BE2C (cell line): ENCODE measurements around the gene TENM4.

Experiments
- DNase-seq: peaks from one replicate; pipeline ENCODE4 v3.0.0-alpha.2; 2020
- H3K27me3 ChIP-seq: fragments of 250-450 bp; sonication (Bioruptor Pico); 2 replicates; pipeline ENCODE4 v1.5.1; 2020; ENCODE audit warnings: mild to moderate bottlenecking
- H3K36me3 ChIP-seq: fragments of 250-450 bp; sonication (Bioruptor Pico); 2 replicates; pipeline ENCODE4 v1.5.1; 2020; ENCODE audit warnings: mild to moderate bottlenecking
- H3K4me1 ChIP-seq: fragments of 250-450 bp; sonication (Bioruptor Pico); 2 replicates; pipeline ENCODE4 v1.5.1; 2020
- H3K4me3 ChIP-seq: 2 replicates; pipeline ENCODE4 v1.5.1; 2011; ENCODE audit warnings: low read depth, low read length
- H3K9me3 ChIP-seq: fragments of 250-450 bp; sonication (Bioruptor Pico); 2 replicates; pipeline ENCODE4 v1.5.1; 2020
- TF ChIP-seq, protein P1 (sequence below): IDR thresholded peaks from 2 replicates; pipeline ENCODE4 v1.5.1; 2012; ENCODE audit warnings: mild to moderate bottlenecking, low read depth, low read length

TENM4 gene

GRCh38 chr11:78920329-78920728 is 520.5 kb downstream of the TENM4 start:
- Histone ChIP-seq H3K9me3 (no peaks in the 10 kb centered on the region), H3K36me3 (peaks cover 14% of the 10 kb centered on the region), H3K27me3 (no peaks in the 10 kb centered on the region), H3K4me1 (peaks cover 21% of the 10 kb centered on the region), H3K4me3 (peak overlapping the region; percentile 6; the same call in 1 of the 2 replicates)
- peak; percentile 44 for DNase-seq
- TF ChIP-seq, protein P1, sequence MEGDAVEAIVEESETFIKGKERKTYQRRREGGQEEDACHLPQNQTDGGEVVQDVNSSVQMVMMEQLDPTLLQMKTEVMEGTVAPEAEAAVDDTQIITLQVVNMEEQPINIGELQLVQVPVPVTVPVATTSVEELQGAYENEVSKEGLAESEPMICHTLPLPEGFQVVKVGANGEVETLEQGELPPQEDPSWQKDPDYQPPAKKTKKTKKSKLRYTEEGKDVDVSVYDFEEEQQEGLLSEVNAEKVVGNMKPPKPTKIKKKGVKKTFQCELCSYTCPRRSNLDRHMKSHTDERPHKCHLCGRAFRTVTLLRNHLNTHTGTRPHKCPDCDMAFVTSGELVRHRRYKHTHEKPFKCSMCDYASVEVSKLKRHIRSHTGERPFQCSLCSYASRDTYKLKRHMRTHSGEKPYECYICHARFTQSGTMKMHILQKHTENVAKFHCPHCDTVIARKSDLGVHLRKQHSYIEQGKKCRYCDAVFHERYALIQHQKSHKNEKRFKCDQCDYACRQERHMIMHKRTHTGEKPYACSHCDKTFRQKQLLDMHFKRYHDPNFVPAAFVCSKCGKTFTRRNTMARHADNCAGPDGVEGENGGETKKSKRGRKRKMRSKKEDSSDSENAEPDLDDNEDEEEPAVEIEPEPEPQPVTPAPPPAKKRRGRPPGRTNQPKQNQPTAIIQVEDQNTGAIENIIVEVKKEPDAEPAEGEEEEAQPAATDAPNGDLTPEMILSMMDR, result no peak

DNA sequence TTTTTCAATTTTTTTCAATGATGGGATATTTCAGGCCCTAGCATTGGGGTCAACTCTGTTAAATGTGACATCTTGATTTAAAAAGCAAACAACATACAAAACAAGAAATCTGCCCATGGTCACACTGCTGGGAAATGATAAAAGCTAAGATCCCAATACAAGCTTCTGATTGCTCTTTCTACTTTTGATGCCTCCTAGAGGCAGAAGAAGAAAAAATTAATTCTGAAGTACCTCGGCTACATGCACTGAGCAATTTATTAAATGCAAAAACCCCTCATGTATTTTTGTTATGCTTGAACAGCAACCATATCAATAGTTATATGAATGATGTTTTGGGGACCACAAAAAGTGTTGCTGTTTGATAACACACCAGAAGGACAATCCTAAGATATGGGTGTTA is 524.1 kb downstream of the TENM4 start:
- no peak overlapping the region for H3K4me3 ChIP-seq
- DNase-seq, result no peak
- H3K36me3 ChIP-seq, result no peaks in the 10 kb centered on the region
- H3K27me3 ChIP-seq, result no peaks in the 10 kb centered on the region
- H3K4me1 ChIP-seq, result peaks cover 22% of the 10 kb centered on the region
- TF ChIP-seq, protein P1, result no peak
- H3K9me3 ChIP-seq, result no peaks in the 10 kb centered on the region

DNA sequence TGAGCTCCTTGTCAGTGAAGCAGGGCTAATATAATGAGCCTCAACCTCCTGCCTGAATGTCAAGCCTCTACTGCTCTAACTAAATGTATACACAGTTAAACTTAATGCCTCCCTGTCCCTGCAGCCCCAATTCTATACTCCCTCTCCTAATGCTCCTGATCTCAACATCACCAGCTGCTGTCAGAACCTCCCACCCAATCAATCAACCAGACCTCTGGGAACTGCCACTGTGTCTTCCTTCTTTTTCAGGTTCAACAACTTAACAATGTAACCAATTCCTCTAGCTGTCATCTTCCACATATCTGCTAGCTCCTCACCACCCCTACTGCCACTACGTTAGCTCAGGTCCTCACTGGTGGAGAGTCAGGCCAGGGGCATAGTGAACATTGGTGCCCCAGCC is 526.3 kb downstream of the TENM4 start:
- H3K4me1 ChIP-seq, result peaks cover 28% of the 10 kb centered on the region
- no peak overlapping the region for H3K4me3 ChIP-seq
- TF ChIP-seq, protein P1, result no peak
- no peak for DNase-seq
- no peaks in the 10 kb centered on the region for H3K27me3 ChIP-seq
- no peaks in the 10 kb centered on the region for H3K9me3 ChIP-seq
- no peaks in the 10 kb centered on the region for H3K36me3 ChIP-seq

GRCh38 chr11:78912778-78913177 is 528.1 kb downstream of the TENM4 start:
- no peak overlapping the region for H3K4me3 ChIP-seq
- no peak for DNase-seq
- peaks cover 28% of the 10 kb centered on the region for H3K4me1 ChIP-seq
- no peaks in the 10 kb centered on the region for H3K9me3 ChIP-seq
- H3K36me3 ChIP-seq, result no peaks in the 10 kb centered on the region
- H3K27me3 ChIP-seq, result no peaks in the 10 kb centered on the region
- TF ChIP-seq, protein P1, result no peak

DNA sequence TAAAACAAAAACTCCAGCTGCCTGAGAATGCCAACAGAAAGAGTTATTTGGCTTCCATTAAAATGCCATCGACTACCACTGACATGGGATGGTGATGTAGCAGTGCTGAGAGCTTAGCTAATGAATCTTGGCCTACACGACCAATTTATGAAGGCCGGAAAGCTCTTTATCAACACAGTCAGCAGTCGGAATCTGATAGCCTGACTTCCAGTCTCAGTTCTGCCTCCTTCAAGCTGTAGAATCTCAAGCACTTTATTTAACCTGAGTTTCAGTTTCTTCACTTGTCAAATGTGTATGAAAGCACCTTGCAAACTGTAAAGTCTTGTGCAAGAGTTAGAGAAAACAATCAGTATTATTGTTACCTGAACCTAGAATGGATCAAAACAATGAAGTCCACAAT is 530.5 kb downstream of the TENM4 start:
- Histone ChIP-seq H3K4me3 (no peak overlapping the region), H3K4me1 (peaks cover 28% of the 10 kb centered on the region), H3K36me3 (0 out of 2 replicates have a peak, but pooled peaks cover 5% of the 10 kb centered on the region), H3K9me3 (no peaks in the 10 kb centered on the region), H3K27me3 (no peaks in the 10 kb centered on the region)
- TF ChIP-seq, protein P1, result no peak
- DNase-seq, result no peak

DNA sequence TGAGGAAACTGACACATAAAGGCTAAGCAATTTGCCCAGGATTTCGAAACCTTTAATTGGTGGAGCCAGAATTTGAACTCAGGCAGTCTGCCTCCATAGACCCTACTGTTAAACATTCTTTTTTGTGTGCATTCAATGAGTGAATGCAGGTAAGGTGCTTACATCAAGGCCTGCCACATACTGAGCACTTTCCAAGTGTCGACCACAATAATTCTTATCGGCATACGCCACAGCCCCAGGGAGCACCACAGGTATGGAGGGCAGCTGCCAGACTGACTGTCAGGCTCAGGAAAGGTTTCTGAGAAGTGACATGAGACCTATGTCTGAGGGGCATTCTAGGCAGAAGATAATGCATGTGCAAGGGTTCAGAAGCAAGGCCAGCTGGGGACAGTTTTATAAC is 531.4 kb downstream of the TENM4 start:
- TF ChIP-seq, protein P1, result no peak
- Histone ChIP-seq H3K4me3 (no peak overlapping the region), H3K27me3 (no peaks in the 10 kb centered on the region), H3K9me3 (no peaks in the 10 kb centered on the region), H3K4me1 (peaks cover 28% of the 10 kb centered on the region), H3K36me3 (0 out of 2 replicates have a peak, but pooled peaks cover 5% of the 10 kb centered on the region)
- no peak for DNase-seq
